ENCODE results near the gene ITPK1. TPM values are rescaled to one million over a fixed set of nuclear protein-coding genes. Genes with fewer than 3 reads are reported as not detected.

ITPK1 gene
- total RNA-seq, 1 experiment from 2014 or later = 88.6 TPM

DNA sequence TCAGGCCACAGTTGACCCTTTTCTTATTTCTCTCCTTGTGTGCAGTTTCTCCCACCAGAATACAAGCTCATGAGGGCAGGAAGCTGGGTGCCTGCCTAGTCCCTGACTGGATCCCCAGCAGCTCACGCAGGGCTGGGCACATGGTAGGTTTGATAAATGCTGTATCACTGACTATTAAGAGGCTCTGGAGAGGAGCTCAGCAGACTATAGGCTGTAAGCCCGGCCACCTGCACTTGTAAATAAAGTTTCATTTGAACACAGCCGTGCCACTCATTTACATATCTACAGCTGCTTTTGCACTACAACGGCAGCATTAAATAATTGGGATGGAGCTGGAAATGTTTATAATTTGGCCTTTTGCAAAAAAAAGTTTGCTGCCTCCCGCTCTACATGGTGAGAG lies 160.8 kb downstream of the ITPK1 start:
- Histone ChIP-seq H3K9me2 (ENCODE audit: insufficient read depth) (no peaks in the 10 kb centered on the region), H3K27me3 (ENCODE audit: insufficient read depth, low read depth) (no peaks in the 10 kb centered on the region), H3K4me1 (replicated peaks; ENCODE audit: insufficient read depth) (no peaks in the 10 kb centered on the region), H3F3A (ENCODE audit: insufficient read depth, low read depth) (no peaks in the 10 kb centered on the region; the same call in 1 of the 2 replicates), H2AFZ (no peak overlapping the region), H3K9me3 (ENCODE audit: insufficient read depth, low read depth) (no peaks in the 10 kb centered on the region), H3K4me3 (no peak overlapping the region), H3K36me3 (ENCODE audit: low read depth) (no peaks in the 10 kb centered on the region), H4K20me1 (ENCODE audit: insufficient read depth) (no peaks in the 10 kb centered on the region), H3K27ac (no peak overlapping the region), H3K79me2 (ENCODE audit: low read depth) (no peaks in the 10 kb centered on the region), H3K4me2 (no peak overlapping the region)
- BruUV-seq (replicated peaks) = no TSS peak
- ChIA-PET CTCF (no interaction called here), POLR2A (ENCODE audit: unreplicated experiment) (interaction anchor here (0.6 kb wide), 1 partner anchor 65 kb away, joined by 3 read pairs; no protein-coding TSS in a partner anchor)
- no peak for DNase-seq
- no peak for TF ChIP-seq EZH2 (IDR thresholded peaks at IDR 0.05; ENCODE audit: low read depth)
- TF ChIP-seq, protein P1, sequence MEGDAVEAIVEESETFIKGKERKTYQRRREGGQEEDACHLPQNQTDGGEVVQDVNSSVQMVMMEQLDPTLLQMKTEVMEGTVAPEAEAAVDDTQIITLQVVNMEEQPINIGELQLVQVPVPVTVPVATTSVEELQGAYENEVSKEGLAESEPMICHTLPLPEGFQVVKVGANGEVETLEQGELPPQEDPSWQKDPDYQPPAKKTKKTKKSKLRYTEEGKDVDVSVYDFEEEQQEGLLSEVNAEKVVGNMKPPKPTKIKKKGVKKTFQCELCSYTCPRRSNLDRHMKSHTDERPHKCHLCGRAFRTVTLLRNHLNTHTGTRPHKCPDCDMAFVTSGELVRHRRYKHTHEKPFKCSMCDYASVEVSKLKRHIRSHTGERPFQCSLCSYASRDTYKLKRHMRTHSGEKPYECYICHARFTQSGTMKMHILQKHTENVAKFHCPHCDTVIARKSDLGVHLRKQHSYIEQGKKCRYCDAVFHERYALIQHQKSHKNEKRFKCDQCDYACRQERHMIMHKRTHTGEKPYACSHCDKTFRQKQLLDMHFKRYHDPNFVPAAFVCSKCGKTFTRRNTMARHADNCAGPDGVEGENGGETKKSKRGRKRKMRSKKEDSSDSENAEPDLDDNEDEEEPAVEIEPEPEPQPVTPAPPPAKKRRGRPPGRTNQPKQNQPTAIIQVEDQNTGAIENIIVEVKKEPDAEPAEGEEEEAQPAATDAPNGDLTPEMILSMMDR (conservative IDR thresholded peaks at IDR 0.05) = no peak
- intact Hi-C loops (cut with micrococcal nuclease; ENCODE audit: unreplicated experiment) = no loop called here

DNA sequence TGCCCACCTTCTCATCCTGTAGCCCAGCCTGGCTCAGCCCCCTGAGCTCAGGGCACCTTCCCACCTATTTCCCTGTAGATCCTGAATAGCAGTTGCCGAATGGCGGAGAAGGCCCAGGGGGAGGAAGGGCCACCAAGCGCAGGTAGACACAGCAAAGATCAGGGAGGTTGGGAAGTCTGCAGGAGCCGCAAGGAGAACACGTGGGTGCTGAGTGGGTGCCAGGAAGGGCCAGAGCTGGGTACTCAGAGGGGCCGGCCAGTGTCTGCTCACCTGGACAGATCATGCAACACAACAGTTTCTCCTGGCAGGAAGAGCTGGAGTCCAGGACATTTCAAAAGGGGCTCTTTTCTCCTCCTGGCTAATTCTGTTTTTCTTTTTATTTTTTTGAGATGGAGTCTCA lies 162.2 kb downstream of the ITPK1 start:
- no peak for DNase-seq
- H3K36me3 ChIP-seq (ENCODE audit: low read depth) = no peaks in the 10 kb centered on the region
- H3K9me3 ChIP-seq (ENCODE audit: insufficient read depth, low read depth) = no peaks in the 10 kb centered on the region
- no peaks in the 10 kb centered on the region for H3K4me1 ChIP-seq (replicated peaks; ENCODE audit: insufficient read depth)
- no peaks in the 10 kb centered on the region for H3K79me2 ChIP-seq (ENCODE audit: low read depth)
- no peaks in the 10 kb centered on the region for H3K27me3 ChIP-seq (ENCODE audit: insufficient read depth, low read depth)
- H2AFZ ChIP-seq = no peak overlapping the region
- H3F3A ChIP-seq (ENCODE audit: insufficient read depth, low read depth) = no peaks in the 10 kb centered on the region; the same call in 1 of the 2 replicates
- BruUV-seq (replicated peaks) = no TSS peak
- no peaks in the 10 kb centered on the region for H3K9me2 ChIP-seq (ENCODE audit: insufficient read depth)
- POLR2A ChIA-PET (ENCODE audit: unreplicated experiment) = no interaction called here
- no peak overlapping the region for H3K4me3 ChIP-seq
- H4K20me1 ChIP-seq (ENCODE audit: insufficient read depth) = no peaks in the 10 kb centered on the region
- H3K4me2 ChIP-seq = no peak overlapping the region
- intact Hi-C loops (cut with micrococcal nuclease; ENCODE audit: unreplicated experiment) = no loop called here
- no peak for TF ChIP-seq EZH2 (IDR thresholded peaks at IDR 0.05; ENCODE audit: low read depth)
- TF ChIP-seq, protein P1 (conservative IDR thresholded peaks at IDR 0.05) = no peak
- CTCF ChIA-PET = no interaction called here
- no peak overlapping the region for H3K27ac ChIP-seq

DNA sequence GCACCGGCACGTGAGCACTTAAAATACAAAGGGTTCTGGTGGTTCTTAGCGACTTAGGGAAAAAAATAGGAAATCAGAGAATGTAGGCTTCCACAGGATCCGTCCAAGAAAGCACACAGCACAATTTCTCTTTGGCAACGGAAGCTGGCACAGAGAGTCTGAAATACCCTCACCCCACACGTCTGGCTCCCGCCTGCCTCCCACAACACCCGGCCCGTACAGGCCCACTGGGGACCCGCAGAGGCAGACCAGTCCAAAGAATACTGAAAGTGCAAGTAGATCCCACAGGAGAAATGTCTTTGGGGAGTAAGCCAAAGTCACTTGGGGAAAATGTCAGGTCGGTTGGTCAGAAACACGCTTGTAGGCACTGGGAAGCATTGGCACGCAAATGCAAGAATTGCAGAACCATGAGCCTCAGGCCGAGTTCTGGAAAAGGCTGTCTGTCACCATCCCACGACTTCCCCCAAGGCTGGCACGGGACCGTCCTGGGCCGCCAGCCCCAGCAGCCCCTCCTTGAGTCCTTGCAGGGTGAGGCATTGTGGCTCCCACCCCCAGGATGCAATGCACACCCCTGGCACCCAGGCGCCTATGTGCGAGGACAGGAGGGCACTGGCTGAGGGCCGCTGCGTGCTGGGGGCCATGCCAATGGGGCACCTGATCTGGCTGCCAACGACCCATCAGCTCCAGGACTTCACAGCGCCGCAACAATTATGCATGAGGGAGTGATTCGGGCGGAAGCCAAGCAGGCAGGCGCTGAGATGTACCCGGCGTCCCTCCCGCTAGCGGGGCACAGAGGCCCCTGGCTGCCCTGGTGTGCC lies 163.0 kb downstream of the ITPK1 start:
- H3K27me3 ChIP-seq (ENCODE audit: insufficient read depth, low read depth) = no peaks in the 10 kb centered on the region
- no peak overlapping the region for H3K27ac ChIP-seq
- ChIA-PET CTCF (interaction anchor here (0.7 kb wide), 1 partner anchor 133 kb away, joined by 3 read pairs; no protein-coding TSS in a partner anchor), POLR2A (ENCODE audit: unreplicated experiment) (interaction anchor here (0.6 kb wide), 1 partner anchor 266 kb away, joined by 12 read pairs; no protein-coding TSS in a partner anchor)
- no peaks in the 10 kb centered on the region for H4K20me1 ChIP-seq (ENCODE audit: insufficient read depth)
- H3K4me1 ChIP-seq (replicated peaks; ENCODE audit: insufficient read depth) = no peaks in the 10 kb centered on the region
- no peak for DNase-seq
- no TSS peak for BruUV-seq (replicated peaks)
- H3K4me2 ChIP-seq = no peak overlapping the region
- H3K79me2 ChIP-seq (ENCODE audit: low read depth) = no peaks in the 10 kb centered on the region
- intact Hi-C loops (cut with micrococcal nuclease; ENCODE audit: unreplicated experiment) = loop anchor here (1.0 kb wide), 2 partner anchors 187 to 226 kb away; no protein-coding TSS in a partner anchor
- no peaks in the 10 kb centered on the region for H3K9me3 ChIP-seq (ENCODE audit: insufficient read depth, low read depth)
- no peak overlapping the region for H2AFZ ChIP-seq
- no peaks in the 10 kb centered on the region for H3K9me2 ChIP-seq (ENCODE audit: insufficient read depth)
- TF ChIP-seq EZH2 (IDR thresholded peaks at IDR 0.05; ENCODE audit: low read depth) = no peak
- TF ChIP-seq, protein P1 (conservative IDR thresholded peaks at IDR 0.05) = no peak
- H3K4me3 ChIP-seq = no peak overlapping the region
- H3K36me3 ChIP-seq (ENCODE audit: low read depth) = no peaks in the 10 kb centered on the region
- no peaks in the 10 kb centered on the region; the same call in 1 of the 2 replicates for H3F3A ChIP-seq (ENCODE audit: insufficient read depth, low read depth)
